Measurements from ENCODE around the gene MARF1. TPM values are rescaled to one million over a fixed set of nuclear protein-coding genes. Genes with fewer than 3 reads are reported as not detected.

MARF1 gene
- total RNA-seq, 1 donor from 2014 or later, result 50.8 TPM

DNA sequence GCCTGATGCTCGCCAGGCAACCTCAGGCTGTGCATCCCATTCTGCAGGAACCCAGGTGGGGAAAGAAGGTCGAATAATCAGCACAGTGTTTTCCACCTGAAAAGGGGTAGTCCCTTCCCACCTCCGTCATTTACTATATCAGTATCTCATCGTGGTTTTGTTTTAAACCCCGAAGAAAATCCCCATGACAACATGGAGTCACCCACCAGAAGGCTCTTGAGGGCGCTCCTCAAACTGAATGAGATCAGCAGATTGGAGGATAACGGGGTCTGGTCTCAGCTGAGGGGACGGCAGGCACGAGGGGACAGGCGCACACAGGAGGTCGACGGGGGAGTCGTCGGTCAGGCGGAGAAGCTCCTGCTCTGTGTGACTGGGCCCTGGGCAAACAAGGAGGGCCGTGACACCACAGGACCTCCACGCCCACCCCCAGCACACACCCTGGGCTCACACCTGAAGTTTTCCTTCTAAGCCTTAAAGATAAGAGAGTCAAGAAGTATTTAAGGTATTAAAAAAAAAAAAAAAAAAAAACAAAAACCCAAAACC is 44.2 kb downstream of the MARF1 start:
- Mint-ChIP-seq H3K27ac (ENCODE audit: unreplicated experiment) (no peak overlapping the region), H3K27me3 (ENCODE audit: low read depth) (no peaks in the 10 kb centered on the region), H3K4me3 (ENCODE audit: unreplicated experiment) (no peak overlapping the region), H3K4me1 (ENCODE audit: low read depth) (no peaks in the 10 kb centered on the region), H3K9me3 (ENCODE audit: low read depth) (no peaks in the 10 kb centered on the region), H3K36me3 (ENCODE audit: low read depth) (peaks cover 55% of the 10 kb centered on the region)
- no peak for DNase-seq (ENCODE audit: low spot score)
- no peak for TF ChIP-seq CTCF (IDR thresholded peaks at IDR 0.05)

DNA sequence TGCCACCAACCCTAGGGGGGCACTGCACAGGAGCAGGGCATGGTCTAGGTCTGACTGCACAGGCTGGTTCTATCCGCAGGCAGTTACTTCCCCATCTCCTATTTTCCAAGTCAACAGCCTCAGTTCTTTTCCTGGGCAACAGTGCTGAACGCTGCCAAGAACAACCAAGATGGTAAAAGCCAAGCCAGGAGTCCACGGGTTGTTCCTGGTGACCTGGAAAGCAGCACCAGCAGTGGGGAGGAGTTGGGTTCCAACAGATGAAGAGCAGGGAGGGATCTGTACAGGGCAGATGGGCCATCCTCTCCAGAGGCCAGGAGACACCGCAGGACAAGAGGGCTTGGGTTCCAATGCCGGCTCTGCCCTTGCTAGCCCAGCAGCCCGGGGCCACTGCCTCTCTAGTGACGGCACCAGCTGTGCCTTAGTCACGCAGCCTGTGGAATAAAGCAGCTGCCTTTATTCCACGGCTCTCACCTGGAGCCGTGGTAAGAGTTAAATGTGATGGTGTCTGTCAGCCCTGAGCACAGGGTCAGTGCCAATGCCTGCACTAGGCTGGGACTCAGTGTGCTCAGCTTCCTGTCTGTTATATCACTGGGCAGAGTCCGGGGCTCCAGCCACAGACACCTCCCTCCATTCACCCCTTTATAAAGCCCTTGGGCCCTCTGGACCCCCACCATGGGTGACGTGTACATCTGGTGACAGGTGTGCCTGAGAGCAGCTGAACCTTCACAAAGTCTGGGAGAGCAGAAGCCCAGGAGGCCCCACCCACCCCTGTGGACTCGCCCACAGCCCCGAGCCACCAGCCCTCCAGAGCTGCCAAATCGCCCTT is 44.9 kb downstream of the MARF1 start:
- Mint-ChIP-seq H3K27me3 (ENCODE audit: low read depth) (no peaks in the 10 kb centered on the region), H3K27ac (ENCODE audit: unreplicated experiment) (no peak overlapping the region), H3K9me3 (ENCODE audit: low read depth) (no peaks in the 10 kb centered on the region), H3K4me3 (ENCODE audit: unreplicated experiment) (no peak overlapping the region), H3K36me3 (ENCODE audit: low read depth) (peaks cover 50% of the 10 kb centered on the region), H3K4me1 (ENCODE audit: low read depth) (no peaks in the 10 kb centered on the region)
- TF ChIP-seq CTCF (IDR thresholded peaks at IDR 0.05), result no peak
- no peak for DNase-seq (ENCODE audit: low spot score)

GRCh38 chr16:15597135-15597534 is 45.8 kb downstream of the MARF1 start:
- H3K36me3 Mint-ChIP-seq (ENCODE audit: low read depth), result peaks cover 45% of the 10 kb centered on the region
- no peaks in the 10 kb centered on the region for H3K9me3 Mint-ChIP-seq (ENCODE audit: low read depth)
- no peak for DNase-seq (ENCODE audit: low spot score)
- H3K27ac Mint-ChIP-seq (ENCODE audit: unreplicated experiment), result no peak overlapping the region
- TF ChIP-seq CTCF (IDR thresholded peaks at IDR 0.05), result no peak
- no peaks in the 10 kb centered on the region for H3K27me3 Mint-ChIP-seq (ENCODE audit: low read depth)
- no peaks in the 10 kb centered on the region for H3K4me1 Mint-ChIP-seq (ENCODE audit: low read depth)
- H3K4me3 Mint-ChIP-seq (ENCODE audit: unreplicated experiment), result no peak overlapping the region

DNA sequence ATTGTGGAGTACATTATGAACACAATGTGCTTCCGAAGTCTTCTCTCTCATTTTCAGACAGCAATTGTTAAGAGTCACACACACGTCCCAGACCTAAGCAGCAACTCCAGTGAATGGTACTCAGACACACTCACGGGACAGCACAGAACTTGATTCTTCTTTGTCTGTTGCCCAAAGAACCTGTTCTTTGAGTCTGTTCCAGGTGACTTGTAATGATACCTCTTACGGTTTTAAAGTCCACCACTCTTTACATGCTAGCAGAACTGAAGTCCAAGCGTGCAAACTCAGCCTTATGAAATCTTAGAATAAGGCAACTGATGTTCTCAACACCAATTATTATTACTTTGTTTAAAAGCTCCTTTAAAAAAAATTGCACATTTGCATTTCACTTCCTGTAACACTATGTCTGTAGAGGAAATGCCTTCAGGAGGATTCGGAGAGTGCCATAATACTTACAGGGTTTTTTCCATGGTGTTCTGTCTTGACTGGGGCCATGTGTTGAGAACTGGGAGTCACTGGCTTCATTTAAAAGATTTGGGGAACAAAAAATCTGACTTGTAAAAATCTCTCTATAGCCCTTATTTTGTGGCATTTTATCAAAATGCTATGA is 48.1 kb downstream of the MARF1 start:
- Mint-ChIP-seq H3K36me3 (ENCODE audit: low read depth) (peaks cover 27% of the 10 kb centered on the region), H3K9me3 (ENCODE audit: low read depth) (no peaks in the 10 kb centered on the region), H3K27me3 (ENCODE audit: low read depth) (no peaks in the 10 kb centered on the region), H3K27ac (ENCODE audit: unreplicated experiment) (no peak overlapping the region), H3K4me1 (ENCODE audit: low read depth) (peaks cover 14% of the 10 kb centered on the region), H3K4me3 (ENCODE audit: unreplicated experiment) (no peak overlapping the region)
- DNase-seq (ENCODE audit: low spot score), result no peak
- TF ChIP-seq CTCF (IDR thresholded peaks at IDR 0.05), result no peak

DNA sequence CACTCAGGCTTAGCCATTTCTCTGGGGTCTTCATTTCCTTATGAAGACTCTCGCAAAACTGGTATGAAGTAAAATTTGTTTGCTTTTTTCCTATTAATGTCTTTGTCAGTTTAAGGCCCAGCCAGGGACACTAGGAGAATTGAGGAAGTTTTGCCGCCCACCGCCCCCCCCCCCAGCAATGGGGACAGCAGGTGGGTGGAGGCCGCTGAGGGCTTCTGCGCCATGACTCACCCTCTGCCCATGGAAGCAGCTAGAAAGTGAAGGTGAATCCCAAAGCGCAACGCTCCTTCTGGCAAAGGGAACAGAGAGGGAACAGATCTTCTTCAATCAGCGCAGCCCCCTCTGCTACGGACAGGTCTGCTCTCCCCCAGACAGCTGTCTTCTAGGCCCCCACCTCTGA is 49.7 kb downstream of the MARF1 start:
- peaks cover 14% of the 10 kb centered on the region for H3K4me1 Mint-ChIP-seq (ENCODE audit: low read depth)
- peaks cover 24% of the 10 kb centered on the region for H3K36me3 Mint-ChIP-seq (ENCODE audit: low read depth)
- no peak for TF ChIP-seq CTCF (IDR thresholded peaks at IDR 0.05)
- H3K9me3 Mint-ChIP-seq (ENCODE audit: low read depth), result no peaks in the 10 kb centered on the region
- no peak overlapping the region for H3K27ac Mint-ChIP-seq (ENCODE audit: unreplicated experiment)
- DNase-seq (ENCODE audit: low spot score), result no peak
- no peak overlapping the region for H3K4me3 Mint-ChIP-seq (ENCODE audit: unreplicated experiment)
- H3K27me3 Mint-ChIP-seq (ENCODE audit: low read depth), result no peaks in the 10 kb centered on the region
